IMR-90 (cell line): ENCODE measurements around the gene MCAM. TPM values are rescaled to one million over a fixed set of nuclear protein-coding genes. Genes with fewer than 3 reads are reported as not detected.

ENCODE experiments used
- ATAC-seq: fragments of 200-7000 bp; cut with Tn5 transposase; 2 replicates; pipeline ENCODE4 v1.9.1; 2020; ENCODE audit warnings: low read depth, mild to moderate bottlenecking, moderate library complexity
- BruUV-seq: library from RNA; stranded (reverse); fragments of 400-500 nt; replicated peaks from 2 replicates; lab custom pipeline; 2021; lab: Mats Ljungman, UMichigan
- CTCF ChIA-PET: fragments of 300-600 bp; formaldehyde crosslinking; extraction: SDS; loops from one replicate; lab custom pipeline; 2021; ENCODE audit warnings: antibody characterized with exemption; lab: Yijun Ruan, JAX
- POLR2A ChIA-PET: fragments of 300-600 bp; sonication (Branson Sonifier 250); formaldehyde crosslinking; loops from one replicate; lab custom pipeline; 2022; ENCODE audit warnings: antibody characterized with exemption; ENCODE audit not compliant: unreplicated experiment; lab: Charles Lee
- DNase-seq: peaks from one replicate; pipeline ENCODE4 v3.0.0; 2013
- H2AFZ ChIP-seq: replicated peaks from 2 replicates; pipeline ENCODE3; 2013; ENCODE audit warnings: low read length, mild to moderate bottlenecking; ENCODE audit not compliant: poor library complexity
- H2AK5ac ChIP-seq: 2 replicates; pipeline ENCODE4 v1.6.1; 2013; ENCODE audit warnings: low read depth, low read length, inconsistent platforms
- H2AK9ac ChIP-seq: replicated peaks from 2 replicates; pipeline ENCODE3; 2013; ENCODE audit warnings: mild to moderate bottlenecking, low read depth, low read length, moderate library complexity; ENCODE audit not compliant: poor library complexity
- H2BK120ac ChIP-seq: 2 replicates; pipeline ENCODE4 v1.6.1; 2013; ENCODE audit warnings: low read depth, low read length, inconsistent platforms
- H2BK15ac ChIP-seq: 3 replicates; pipeline ENCODE4 v1.6.1; 2013; ENCODE audit warnings: low read depth, low read length, inconsistent platforms
- H2BK20ac ChIP-seq: 2 replicates; pipeline ENCODE4 v1.6.1; 2013; ENCODE audit warnings: low read depth, mild to moderate bottlenecking, inconsistent platforms, low read length, moderate library complexity
- H2BK5ac ChIP-seq: 2 replicates; pipeline ENCODE4 v1.6.1; 2013; ENCODE audit warnings: mild to moderate bottlenecking, low read depth, low read length, inconsistent platforms; ENCODE audit not compliant: poor library complexity, severe bottlenecking
- H3K14ac ChIP-seq: replicated peaks from 2 replicates; pipeline ENCODE4 v1.6.1; 2013; ENCODE audit warnings: low read depth, low read length, inconsistent platforms
- H3K18ac ChIP-seq: 2 replicates; pipeline ENCODE4 v1.6.1; 2013; ENCODE audit warnings: low read depth, low read length, control low read depth
- H3K23ac ChIP-seq: 2 replicates; pipeline ENCODE4 v1.6.1; 2013; ENCODE audit warnings: low read depth, low read length, inconsistent platforms
- H3K27ac ChIP-seq: 2 replicates; pipeline ENCODE4 v1.5.1; 2013; ENCODE audit warnings: mild to moderate bottlenecking, control low read depth, low read length; ENCODE audit not compliant: insufficient read depth
- H3K27me3 ChIP-seq: 2 replicates; pipeline ENCODE4 v1.6.1; 2013; ENCODE audit warnings: low read length; ENCODE audit not compliant: control insufficient read depth, insufficient read depth
- H3K36me3 ChIP-seq: 2 replicates; pipeline ENCODE4 v1.6.1; 2013; ENCODE audit warnings: low read length, mixed read lengths; ENCODE audit not compliant: control insufficient read depth, insufficient read depth
- H3K4ac ChIP-seq: 2 replicates; pipeline ENCODE4 v1.6.1; 2013; ENCODE audit warnings: low read depth, low read length, inconsistent platforms
- H3K4me1 ChIP-seq: 2 replicates; pipeline ENCODE4 v1.6.1; 2013; ENCODE audit warnings: low read length, mixed read lengths; ENCODE audit not compliant: control insufficient read depth, insufficient read depth
- H3K4me2 ChIP-seq: 2 replicates; pipeline ENCODE4 v1.6.1; 2013; ENCODE audit warnings: low read depth, mild to moderate bottlenecking, control low read depth, low read length, moderate library complexity
- H3K4me3 ChIP-seq: 2 replicates; pipeline ENCODE4 v1.5.1; 2013; ENCODE audit warnings: low read depth, mild to moderate bottlenecking, control low read depth, low read length, moderate library complexity; ENCODE audit not compliant: insufficient read depth
- H3K56ac ChIP-seq: 2 replicates; pipeline ENCODE4 v1.6.1; 2013; ENCODE audit warnings: low read length, inconsistent platforms; ENCODE audit not compliant: insufficient read depth; ENCODE audit errors: extremely low read depth
- H3K79me1 ChIP-seq, 2 experiments: 2 replicates each; pipeline ENCODE4 v1.6.1; 2013; ENCODE audit warnings: low read length in 2 of 2, inconsistent platforms in 1 of 2, low read depth in 1 of 2
- H3K9ac ChIP-seq: 2 replicates; pipeline ENCODE4 v1.6.1; 2013; ENCODE audit warnings: low read depth, low read length, control low read depth
- H3K9me1 ChIP-seq: 2 replicates; pipeline ENCODE4 v1.6.1; 2013; ENCODE audit warnings: low read length, inconsistent platforms; ENCODE audit not compliant: insufficient read depth
- H3K9me3 ChIP-seq: 2 replicates; pipeline ENCODE4 v1.6.1; 2013; ENCODE audit warnings: low read length; ENCODE audit not compliant: control insufficient read depth, insufficient read depth
- H4K20me1 ChIP-seq: 2 replicates; pipeline ENCODE4 v1.6.1; 2013; ENCODE audit warnings: low read length, inconsistent platforms; ENCODE audit not compliant: insufficient read depth
- H4K5ac ChIP-seq: 2 replicates; pipeline ENCODE4 v1.6.1; 2013; ENCODE audit warnings: mild to moderate bottlenecking, low read depth, low read length, control low read depth
- H4K8ac ChIP-seq, 2 experiments: 2 replicates each; pipeline ENCODE4 v1.6.1; 2013; ENCODE audit warnings: low read depth in 2 of 2, low read length in 2 of 2, control low read depth in 1 of 2, inconsistent platforms in 1 of 2
- H4K91ac ChIP-seq: 2 replicates; pipeline ENCODE4 v1.6.1; 2013; ENCODE audit warnings: low read depth, low read length, inconsistent platforms; ENCODE audit not compliant: insufficient read depth
- CTCF ChIP-seq: conservative IDR thresholded peaks from 2 replicates; pipeline ENCODE4 v1.5.1; 2012; ENCODE audit warnings: mild to moderate bottlenecking, low read depth, low read length, improper control_type of control experiment
- ELK1 ChIP-seq: fragments of 150-350 bp; IDR thresholded peaks from 2 replicates; pipeline ENCODE4 v1.6.1; 2016; ENCODE audit warnings: low read depth, mild to moderate bottlenecking, low read length, moderate library complexity, borderline replicate concordance
- FOS ChIP-seq: fragments of 150-350 bp; IDR thresholded peaks from 2 replicates; pipeline ENCODE4 v1.6.1; 2016; ENCODE audit warnings: low read depth, low read length
- NFE2L2 ChIP-seq: fragments of 150-350 bp; IDR thresholded peaks from 2 replicates; pipeline ENCODE4 v1.6.1; 2016; ENCODE audit warnings: low read depth, mild to moderate bottlenecking, low read length
- WGBS, 2 experiments: methylation state at CpG; one replicate each; pipeline versions ENCODE4 v1.1.5 to v1.1.7; 2013; ENCODE audit warnings: missing lambda C conversion rate in 2 of 2; ENCODE audit not compliant: insufficient read length in 1 of 2; ENCODE audit errors: extremely low coverage in 2 of 2; 5-methylcytosine and 5-hydroxymethylcytosine counted together
- dilution Hi-C: fragments of 300-500 bp; cut with HindIII; formaldehyde crosslinking; loops from one replicate; pipeline ENCODE4 v1.14.3; 2018; ENCODE audit warnings: low sequenced_read_pairs; ENCODE audit not compliant: unreplicated experiment
- in situ Hi-C: fragments of 300-500 bp; cut with MboI; formaldehyde crosslinking; loops from 3 replicates; pipeline ENCODE4 v1.14.3; 2019; ENCODE audit warnings: low sequenced_read_pairs, inconsistent platforms, mixed read lengths
- intact Hi-C: fragments of 100-400 bp; cut with micrococcal nuclease; formaldehyde crosslinking; loops from 2 replicates; pipeline ENCODE4 v1.10.0; 2022
- polyA plus RNA-seq, 3 experiments: library from polyadenylated mRNA; depleted of rRNA; stranded (reverse); fragments of >200 nt; gene quantifications; 2 replicates each; pipeline ENCODE4 v1.2.3, GENCODE V29; 2012; ENCODE audit warnings: low replicate concordance in 1 of 3
- total RNA-seq: library from RNA; depleted of rRNA; stranded (reverse); fragments of >200 nt; gene quantifications from 2 replicates; pipeline ENCODE4 v1.2.3, GENCODE V29; 2012

MCAM gene
- total and polyA plus RNA-seq, 2 of the 4 experiments (the other 2 are of a cell fraction): 95.1 to 131 TPM

GRCh38 chr11:119319136-119319699 lies 2.3 kb upstream of the MCAM start:
- no TSS peak for BruUV-seq
- H2BK20ac ChIP-seq: peak overlapping the region; percentile 86
- H3K27me3 ChIP-seq: no peaks in the 10 kb centered on the region
- peak overlapping the region; percentile 47; the same call in 1 of the 2 replicates for H3K56ac ChIP-seq
- peak overlapping the region; percentile 72 for H3K23ac ChIP-seq
- CTCF ChIA-PET: interaction anchor here (0.6 to 1.1 kb wide), 2 partner anchors 19 to 21 kb away, joined by 3 read pairs; no protein-coding TSS in a partner anchor
- H3K4me1 ChIP-seq: peaks cover 49% of the 10 kb centered on the region
- H3K4me2 ChIP-seq: no peak overlapping the region
- peak overlapping the region; percentile 87 for H3K14ac ChIP-seq
- peaks cover 19% of the 10 kb centered on the region for H4K20me1 ChIP-seq
- peak overlapping the region; percentile 92 for H2BK120ac ChIP-seq
- no peak for TF ChIP-seq CTCF
- TF ChIP-seq NFE2L2: no peak
- no peak for TF ChIP-seq FOS
- TF ChIP-seq ELK1: no peak
- peak overlapping the region; percentile 69 for H2BK5ac ChIP-seq
- peaks cover 11 to 55% of the 10 kb centered on the region in 2 experiments; a peak in 3 of 4 replicates for H3K79me1 ChIP-seq
- no peak for ATAC-seq
- no peak for DNase-seq
- H2AK5ac ChIP-seq: peak overlapping the region; percentile 74
- H3K27ac ChIP-seq: peak overlapping the region; percentile 38
- no peak overlapping the region for H3K4me3 ChIP-seq
- dilution Hi-C loops (no loop called here), in situ Hi-C loops (no loop called here), intact Hi-C loops (no loop called here)
- POLR2A ChIA-PET: interaction anchor here (0.5 to 1.0 kb wide), 2 partner anchors 18 to 67 kb away, joined by 3 to 12 read pairs; no protein-coding TSS in a partner anchor
- peak overlapping the region; percentile 61 for H4K5ac ChIP-seq
- H3K9me3 ChIP-seq: no peaks in the 10 kb centered on the region
- peak overlapping the region; percentile 23 to 77 for H4K8ac ChIP-seq
- 100% methylated on average over 1 of the region's 8 CpGs; no CpG with 5 or more reads in 1 of the 2 experiments for WGBS, 2 experiments
- peaks cover 24% of the 10 kb centered on the region for H3K9me1 ChIP-seq
- peak overlapping the region; percentile 6; the same call in 1 of the 2 replicates for H3K9ac ChIP-seq
- H3K18ac ChIP-seq: peak overlapping the region; percentile 30
- peak overlapping the region; percentile 78; the same call in 2 of the 3 replicates for H2BK15ac ChIP-seq
- peak overlapping the region; percentile 83 for H2AK9ac ChIP-seq
- peak overlapping the region; percentile 90 for H2AFZ ChIP-seq
- H3K4ac ChIP-seq: peak overlapping the region; percentile 86
- H3K36me3 ChIP-seq: peaks cover 6% of the 10 kb centered on the region
- peak overlapping the region; percentile 91 for H4K91ac ChIP-seq
